Activated naive CD4-positive, alpha-beta T cell (primary cell): ENCODE results near the gene ATRIP.
"Not testable (repeated sequence)": the region's sequence is repeated elsewhere in the genome, so short reads cannot be mapped to it uniquely, and the experiment has no call there.

ENCODE experiments used
- DNase-seq, 4 experiments: peaks; one replicate each; lab custom pipeline; 2025; lab: John Stamatoyannopoulos, UW

ATRIP gene

DNA sequence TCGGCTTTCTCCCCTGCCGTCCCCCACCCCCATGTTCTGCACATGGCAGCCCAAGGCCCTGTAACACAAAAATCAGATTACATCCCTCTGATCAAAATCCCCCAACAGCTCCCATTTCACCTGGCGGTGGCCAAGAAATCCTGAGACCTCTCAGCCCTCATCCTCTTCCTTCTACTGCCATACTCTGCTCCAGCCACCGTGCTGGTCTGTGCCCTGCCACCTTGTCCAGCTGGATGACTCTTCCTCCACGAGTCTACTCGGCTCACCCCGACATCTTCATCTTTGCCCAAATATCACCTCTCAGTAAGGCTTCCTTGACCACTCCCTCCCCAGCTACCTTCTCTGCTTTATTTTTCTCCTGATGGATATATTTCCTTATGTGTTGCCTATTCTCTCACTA, 9.7 kb upstream of the ATRIP start:
- no peak for DNase-seq

DNA sequence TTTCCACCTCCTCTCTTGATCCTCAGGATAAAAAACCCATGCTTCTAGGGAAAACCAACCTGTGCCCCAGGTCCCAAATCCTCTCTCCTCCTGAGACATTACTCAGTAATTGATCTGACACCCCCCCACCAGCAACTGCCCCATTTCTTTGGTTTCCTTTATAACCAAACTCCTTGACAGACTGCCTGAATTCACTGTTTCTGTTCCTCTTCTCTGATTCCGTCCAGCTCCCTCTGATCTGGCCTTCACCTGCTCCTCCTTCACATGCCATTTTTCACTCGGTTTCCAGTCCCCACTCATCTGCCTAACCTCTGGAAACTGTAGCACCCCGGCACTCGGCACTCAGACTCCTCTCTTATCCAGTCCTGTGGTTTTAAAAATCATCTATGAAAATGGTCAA, 8.7 kb upstream of the ATRIP start:
- no peak for DNase-seq

DNA sequence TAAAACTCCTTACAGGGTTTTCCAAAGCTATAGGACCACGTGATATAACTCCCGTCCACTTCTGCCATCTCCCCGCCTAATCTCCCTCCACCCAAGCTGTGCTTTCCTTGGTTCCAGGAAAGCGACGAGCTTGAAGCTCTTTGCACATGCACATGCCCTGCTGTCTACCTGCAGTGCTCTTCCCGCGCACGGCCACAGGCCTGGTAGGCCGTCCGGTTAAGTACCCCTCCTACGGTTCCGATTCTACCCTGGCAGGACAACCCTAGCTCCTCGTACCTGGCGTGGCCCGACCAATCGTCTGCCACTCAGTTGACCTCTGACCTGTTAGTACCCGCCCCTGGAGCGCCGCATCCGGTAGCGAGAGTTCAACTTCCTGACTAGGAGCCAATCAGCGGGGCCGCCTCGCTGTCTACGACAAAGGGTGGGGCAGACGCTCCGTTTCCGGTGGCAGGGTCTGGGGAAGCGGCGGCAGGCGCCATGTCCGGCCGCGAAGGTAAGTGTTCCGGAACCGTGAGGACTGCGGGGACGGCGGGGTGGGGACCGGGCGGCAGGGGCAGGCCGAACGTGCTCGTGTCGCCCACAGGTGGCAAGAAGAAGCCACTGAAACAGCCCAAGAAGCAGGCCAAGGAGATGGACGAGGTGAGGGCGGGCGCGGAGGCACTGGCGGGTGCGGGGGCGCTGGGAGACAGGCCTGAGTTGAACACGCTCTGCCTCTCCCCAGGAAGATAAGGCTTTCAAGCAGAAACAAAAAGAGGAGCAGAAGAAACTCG, 6.5 kb upstream of the ATRIP start, which contains the start of the genes CCDC51 and TMA7:
Gene CCDC51 (minus strand): TSS at position 300 of the 770 bp plus-strand sequence. CDS start 4,991 bp downstream, outside the sequence.
Gene TMA7 (plus strand): TSS at position 438 of the 770 bp plus-strand sequence. CDS start 40 bp downstream, at position 478.
- peak; percentile 93 to 97 (median 94) for DNase-seq

DNA sequence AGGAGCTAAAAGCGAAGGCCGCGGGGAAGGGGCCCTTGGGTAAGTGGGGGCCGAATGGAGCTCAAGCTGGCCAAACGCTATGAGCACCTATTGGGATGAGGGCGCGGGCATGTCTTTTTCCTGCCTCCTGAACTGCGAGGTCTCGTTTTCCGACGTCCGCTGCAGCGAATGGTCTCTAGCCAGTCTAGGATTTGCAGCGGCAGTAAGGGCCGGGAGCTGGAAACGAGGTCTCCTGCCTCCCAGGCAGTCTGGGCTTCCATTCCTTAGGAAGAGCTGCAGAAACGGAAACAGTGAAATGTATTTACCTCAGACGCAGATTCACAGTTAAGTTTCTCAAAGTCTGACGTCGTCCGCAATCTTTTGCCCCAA, 6.0 kb upstream of the ATRIP start:
- no peak for DNase-seq

DNA sequence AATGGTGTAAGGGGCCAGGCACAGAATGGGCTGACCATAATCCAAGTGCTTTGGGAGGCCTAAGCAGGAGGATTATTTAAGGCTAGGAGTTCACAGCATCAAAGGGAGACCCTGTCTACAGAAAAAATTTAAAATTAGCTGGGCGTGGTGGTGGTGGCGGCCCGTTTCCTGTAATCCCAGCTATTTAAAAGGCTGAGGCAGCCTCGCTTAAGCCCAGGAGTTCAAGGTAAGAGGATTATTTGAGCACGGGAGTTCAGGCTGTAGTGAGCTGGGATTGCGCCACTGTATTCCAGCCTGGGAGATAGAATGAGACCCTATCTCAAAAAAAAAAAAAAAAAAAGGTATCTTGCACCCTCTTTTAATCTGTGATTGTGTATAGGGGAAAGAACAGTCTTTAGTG, 4.6 kb upstream of the ATRIP start:
- DNase-seq: no peak

DNA sequence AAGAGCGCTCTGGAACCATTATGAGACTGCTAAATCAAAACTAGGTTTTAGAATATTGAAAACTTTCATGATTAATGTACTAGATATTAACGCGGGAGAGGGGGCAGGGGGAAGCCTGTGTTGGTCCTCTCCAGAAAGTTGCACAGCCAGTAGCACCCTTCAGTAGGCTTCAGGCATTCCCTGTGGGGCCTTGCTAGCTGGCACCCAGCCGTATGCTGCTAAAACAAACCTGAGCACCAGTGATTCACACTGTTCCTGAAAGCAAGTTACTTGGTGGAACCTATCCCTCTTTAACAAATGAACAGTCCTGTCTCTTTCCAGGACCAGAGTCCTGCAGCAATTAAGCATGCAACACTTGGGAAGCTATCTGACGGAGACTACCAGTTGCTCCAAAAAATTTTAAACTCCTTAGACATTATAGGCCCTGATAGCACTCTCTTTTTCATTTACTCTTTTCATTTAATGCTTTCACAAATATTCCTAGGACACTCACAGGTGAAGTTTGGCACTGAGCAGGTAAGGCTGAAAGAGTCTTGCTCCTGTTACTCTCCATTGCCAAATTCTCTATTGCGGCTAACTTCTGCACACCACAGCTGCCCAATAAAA, 1.2 kb upstream of the ATRIP start:
- no peak for DNase-seq

DNA sequence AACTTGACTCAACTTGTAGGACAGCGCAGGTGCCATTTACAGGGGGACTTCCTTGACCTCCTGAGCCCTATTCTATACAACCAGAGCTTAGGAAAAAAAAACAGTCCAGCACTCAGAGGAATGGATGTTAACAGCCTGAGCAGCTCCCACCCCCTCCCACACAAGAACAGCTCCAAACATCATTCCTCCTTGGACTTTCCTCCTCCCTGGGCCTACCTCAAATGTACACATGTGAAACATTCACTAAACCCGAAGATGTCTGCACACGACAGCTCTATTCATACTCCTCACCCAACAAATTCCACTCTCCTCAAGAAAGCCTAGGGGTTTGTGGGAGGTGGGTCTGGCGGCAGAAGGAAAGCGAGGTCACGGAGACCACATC, 503 bp upstream of the ATRIP start:
- DNase-seq: no peak

DNA sequence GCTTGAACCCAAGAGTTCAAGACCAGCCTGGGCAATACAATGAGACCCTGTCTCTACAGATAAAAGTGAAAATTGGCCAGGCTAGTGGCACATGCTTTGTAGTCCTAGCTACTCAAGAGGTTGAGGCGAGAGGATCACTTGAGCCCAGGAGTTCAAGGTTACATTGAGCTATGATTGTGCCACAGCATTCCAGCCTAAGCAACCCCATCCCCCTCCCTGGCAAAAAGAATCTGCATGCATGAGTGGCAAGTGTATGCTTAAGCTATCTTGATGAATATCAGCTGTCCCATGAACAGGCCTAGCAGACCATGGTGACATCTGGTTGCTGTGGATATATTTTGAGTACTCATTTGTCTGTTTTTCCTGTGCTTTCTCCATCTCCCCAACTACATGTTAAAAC, 4.7 kb downstream of the ATRIP start:
- DNase-seq: no peak

DNA sequence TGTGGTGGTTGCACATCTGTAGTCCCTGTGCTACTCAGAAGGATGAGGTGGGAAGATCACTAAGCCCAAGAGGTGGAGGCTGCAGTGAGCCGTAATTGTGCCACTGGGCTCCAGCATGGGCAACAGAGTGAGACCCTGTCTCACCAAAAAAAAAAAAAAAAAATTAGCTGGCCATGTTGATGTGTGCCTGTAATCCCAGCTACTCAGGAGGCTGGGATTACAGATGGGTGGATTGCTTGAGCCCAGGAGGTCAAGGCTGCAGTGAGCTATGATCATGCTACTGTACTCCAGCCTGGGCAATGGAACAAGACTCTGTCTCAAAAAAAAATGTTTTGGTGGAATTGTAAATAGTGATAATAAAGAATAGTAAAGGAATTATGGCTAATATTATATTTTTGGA, 9.9 kb downstream of the ATRIP start:
- no peak for DNase-seq

DNA sequence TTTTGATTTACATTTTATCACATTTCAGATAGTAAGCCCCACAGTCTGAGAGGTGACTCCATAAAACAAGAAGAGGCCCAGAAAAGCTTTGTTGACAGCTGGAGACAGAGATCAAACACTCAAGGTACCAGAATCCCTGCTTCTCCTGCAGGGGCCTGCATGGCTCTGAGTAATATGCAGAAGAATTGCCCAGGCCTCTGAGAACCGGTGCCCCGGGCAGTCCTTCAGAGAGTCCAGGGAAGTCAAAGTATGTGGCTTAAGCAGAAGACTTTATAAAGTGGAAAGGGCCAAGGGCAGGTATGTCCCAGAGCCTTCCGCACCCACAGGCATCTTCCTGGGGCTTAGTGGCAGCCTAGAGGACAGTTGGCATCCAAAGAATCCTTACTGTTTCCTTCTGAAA, 12.8 kb downstream of the ATRIP start:
- DNase-seq: no peak

DNA sequence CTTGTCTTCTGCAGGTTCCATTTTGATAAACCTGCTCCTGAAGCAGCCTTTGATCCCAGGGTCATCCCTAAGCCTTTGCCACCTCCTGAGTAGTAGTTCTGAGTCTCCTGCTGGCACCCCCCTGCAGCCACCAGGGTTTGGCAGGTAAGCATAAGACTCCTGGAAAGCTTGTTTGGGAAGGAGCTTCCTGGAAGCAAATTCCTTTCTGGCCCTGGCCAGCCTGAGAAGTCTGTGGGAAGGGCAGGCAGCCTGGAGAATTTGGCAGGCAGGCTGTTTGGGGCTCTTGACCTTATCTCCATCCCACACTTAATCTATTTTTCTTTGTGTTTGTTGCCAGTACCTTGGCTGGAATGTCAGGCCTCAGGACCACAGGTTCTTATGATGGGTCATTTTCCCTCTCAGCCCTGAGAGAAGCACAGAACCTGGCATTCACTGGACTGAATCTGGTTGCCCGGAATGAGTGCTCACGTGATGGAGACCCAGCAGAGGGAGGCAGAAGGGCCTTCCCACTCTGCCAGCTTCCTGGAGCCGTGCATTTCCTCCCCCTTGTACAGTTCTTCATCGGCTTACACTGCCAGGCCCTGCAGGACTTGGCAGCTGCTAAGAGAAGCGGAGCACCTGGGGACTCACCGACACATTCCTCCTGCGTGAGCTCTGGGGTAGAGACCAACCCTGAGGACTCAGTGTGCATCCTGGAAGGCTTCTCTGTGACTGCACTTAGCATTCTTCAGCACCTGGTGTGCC, 13.4 kb downstream of the ATRIP start:
- DNase-seq: no peak

DNA sequence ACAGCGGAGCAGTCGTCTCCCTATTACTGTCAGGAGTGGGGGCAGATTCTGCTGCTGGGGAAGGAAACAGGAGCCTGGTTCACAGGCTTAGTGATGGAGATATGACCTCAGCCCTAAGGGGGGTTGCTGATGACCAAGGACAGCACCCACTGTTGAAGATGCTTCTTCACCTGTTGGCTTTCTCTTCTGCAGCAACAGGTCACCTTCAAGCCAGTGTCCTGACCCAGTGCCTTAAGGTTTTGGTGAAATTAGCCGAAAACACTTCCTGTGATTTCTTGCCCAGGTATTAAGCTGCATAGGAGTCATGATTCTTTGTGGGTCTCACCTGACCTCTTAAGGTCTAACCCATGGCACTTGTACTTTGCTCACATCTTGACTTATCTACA, 14.0 kb downstream of the ATRIP start:
- no peak for DNase-seq

DNA sequence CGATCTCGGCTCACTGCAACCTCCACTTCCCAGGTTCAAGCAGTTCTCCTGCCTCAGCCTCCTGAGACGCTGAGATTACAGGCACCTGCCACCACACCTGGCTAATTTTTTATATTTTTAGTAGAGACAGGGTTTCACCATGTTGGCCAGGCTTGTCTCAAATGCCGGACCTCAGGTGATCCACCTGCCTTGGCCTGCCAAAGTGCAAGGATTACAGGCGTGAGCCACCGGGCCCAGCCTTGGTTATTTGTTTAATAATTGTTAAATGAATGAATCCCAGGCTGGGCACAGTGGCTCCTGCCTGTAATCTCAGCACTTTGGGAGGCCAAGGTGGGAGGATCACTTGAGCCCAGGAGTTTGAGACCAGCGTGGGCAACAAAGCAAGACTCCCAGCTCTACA, 15.2 kb downstream of the ATRIP start:
- DNase-seq: not testable (repeated sequence)

DNA sequence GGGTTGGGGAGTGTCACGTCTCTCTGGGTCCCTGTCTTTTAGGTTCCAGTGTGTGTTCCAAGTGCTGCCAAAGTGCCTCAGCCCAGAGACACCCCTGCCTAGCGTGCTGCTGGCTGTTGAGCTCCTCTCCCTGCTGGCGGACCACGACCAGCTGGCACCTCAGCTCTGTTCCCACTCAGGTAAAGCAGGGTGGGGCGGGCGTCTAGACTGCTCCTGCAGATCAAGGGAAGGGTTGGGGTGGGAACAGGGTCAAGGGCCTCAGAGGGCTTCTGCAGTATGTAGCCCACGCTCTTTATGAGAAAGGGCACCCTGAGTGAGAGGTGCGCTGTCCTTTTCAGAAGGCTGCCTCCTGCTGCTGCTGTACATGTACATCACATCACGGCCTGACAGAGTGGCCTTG, 17.2 kb downstream of the ATRIP start:
- DNase-seq: no peak

DNA sequence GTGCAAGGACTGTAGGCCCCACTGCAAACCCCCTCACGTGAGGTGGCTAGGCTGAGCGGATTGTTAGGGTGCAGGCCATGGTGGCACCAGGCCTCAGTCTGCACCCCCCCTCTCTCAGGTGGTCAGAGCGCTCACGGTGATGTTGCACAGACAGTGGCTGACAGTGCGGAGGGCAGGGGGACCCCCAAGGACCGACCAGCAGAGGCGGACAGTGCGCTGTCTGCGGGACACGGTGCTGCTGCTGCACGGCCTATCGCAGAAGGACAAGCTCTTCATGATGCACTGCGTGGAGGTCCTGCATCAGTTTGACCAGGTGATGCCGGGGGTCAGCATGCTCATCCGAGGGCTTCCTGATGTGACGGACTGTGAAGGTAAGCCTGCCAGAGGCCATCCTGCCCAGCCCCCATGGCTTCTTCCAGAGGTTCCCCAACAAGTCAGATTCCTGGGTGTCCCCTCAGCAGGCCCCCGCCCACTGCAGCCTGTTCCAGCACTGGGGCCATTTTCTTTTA, 18.2 kb downstream of the ATRIP start:
- no peak for DNase-seq

DNA sequence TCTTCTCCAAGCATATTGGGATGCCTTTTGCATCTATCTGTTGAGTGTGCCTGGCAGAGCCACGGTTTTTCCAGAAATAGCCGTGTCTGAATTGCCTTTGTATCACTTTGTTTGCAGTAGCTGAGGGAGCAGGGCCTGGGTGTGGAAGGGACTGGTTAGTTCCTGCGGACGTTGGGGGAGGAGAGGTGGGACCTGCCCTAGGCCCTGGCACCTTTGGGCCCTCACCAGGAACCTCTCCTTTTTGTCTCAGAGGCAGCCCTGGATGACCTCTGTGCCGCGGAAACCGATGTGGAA, 18.6 kb downstream of the ATRIP start:
- no peak for DNase-seq

DNA sequence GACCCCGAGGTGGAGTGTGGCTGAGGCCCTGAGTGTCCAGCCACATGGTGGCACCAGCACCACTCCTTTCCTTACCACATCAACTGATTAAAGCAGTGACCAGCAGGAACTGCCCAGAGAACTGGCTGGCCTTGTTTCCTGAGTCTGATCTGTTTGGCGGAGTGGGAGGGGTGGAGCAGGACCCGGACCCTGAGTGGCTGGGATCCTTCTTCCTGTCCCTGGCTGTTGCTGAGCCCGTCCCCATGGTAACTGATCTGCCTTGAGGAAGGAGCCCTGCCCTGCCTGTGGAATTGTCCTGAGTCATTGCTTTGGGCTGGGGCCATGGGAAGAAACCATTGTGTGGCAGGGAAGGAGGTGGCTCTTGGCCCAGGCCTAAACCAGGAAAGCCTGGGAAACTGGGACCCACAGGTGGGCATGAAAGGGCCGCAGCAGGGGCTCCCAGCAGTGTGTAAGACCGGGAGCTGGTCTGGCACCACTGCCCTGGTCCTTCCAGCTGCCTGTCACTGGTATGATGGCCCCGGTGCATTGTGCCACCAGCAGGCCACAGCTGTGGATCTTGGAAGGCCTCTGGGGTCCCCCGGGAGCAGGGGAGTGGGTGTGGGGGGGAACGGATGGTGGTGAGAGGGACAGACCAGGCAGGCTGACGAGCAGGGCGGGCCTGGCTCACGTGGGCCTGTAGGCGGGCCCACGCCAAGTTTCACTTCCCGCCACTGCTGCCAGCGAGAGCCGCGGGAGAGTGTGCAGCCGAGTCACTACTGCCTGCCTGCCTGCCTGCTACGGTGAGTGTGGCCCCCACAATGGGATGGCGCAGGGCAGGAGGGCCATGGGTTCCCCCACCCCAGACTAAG, 19.2 kb downstream of the ATRIP start:
- peak in 3 of 4 experiments; percentile 36 to 76 (median 62) for DNase-seq

DNA sequence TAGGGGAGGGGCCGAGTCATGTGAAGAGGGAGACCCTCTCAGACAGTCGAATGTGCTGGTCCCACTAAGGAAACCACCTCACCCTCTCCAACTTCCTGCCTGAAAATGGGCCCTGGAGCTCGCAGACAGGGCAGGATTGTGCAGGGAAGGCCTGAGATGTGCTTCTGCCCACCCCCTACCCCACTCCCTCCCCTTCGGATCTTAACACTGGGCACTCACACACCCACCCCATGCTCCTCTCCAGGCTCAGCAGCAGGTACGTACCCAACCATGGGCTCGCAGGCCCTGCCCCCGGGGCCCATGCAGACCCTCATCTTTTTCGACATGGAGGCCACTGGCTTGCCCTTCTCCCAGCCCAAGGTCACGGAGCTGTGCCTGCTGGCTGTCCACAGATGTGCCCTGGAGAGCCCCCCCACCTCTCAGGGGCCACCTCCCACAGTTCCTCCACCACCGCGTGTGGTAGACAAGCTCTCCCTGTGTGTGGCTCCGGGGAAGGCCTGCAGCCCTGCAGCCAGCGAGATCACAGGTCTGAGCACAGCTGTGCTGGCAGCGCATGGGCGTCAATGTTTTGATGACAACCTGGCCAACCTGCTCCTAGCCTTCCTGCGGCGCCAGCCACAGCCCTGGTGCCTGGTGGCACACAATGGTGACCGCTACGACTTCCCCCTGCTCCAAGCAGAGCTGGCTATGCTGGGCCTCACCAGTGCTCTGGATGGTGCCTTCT, 20.0 kb downstream of the ATRIP start:
- no peak for DNase-seq

DNA sequence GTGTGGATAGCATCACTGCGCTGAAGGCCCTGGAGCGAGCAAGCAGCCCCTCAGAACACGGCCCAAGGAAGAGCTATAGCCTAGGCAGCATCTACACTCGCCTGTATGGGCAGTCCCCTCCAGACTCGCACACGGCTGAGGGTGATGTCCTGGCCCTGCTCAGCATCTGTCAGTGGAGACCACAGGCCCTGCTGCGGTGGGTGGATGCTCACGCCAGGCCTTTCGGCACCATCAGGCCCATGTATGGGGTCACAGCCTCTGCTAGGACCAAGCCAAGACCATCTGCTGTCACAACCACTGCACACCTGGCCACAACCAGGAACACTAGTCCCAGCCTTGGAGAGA, 20.5 kb downstream of the ATRIP start:
- DNase-seq: no peak

DNA sequence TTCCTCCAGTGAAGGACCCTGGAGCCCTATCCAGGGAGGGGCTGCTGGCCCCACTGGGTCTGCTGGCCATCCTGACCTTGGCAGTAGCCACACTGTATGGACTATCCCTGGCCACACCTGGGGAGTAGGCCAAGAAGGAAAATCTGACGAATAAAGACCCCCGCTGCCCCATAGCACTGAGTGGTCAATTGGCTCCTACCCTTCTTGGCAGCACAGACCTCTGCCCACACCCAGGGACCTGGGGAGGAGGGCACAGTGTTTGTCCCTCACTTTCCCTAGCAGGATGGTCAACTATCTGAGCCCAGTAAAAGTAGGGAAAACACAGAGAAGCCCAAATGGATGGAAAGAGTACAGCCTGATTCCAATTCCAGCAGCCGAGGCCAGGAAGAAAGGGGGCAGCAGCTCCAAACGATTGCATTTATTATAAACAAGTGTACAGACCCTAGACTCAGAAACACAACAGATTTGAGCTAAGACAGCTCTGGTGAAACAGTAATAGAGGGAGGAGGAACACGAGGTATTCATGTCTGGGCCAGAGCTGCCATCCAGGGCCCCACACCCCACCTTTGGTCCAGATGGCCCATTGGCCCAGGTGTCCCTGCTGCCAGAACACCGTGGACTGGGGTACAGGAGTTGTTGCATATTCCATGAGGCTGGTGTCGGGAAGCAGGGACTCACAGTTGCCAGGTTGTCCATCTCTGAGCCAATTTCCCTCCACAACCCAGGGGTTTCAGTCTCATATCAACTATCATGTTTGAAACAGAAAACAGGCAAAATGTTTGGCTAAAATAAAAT, 21.1 kb downstream of the ATRIP start:
- no peak for DNase-seq

DNA sequence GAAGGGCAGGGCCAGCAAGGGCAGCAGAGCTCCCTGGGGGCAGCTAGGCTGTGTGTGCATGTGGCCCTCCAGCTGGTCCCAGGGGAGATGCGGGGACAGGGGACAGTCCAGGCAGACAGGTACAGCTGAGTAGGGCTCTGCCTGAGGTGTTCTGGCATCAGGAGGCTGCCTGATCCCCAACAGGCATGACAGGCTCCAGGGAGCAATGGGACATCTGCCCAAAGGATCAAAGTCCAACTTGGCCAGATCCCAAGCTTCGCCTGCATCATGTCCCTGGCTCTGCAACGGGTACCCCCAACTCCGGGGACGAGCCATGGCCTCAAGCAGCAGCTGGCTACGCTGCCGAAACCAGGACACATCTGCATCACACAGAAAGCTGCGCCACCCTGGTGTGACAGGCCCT, 21.8 kb downstream of the ATRIP start:
- DNase-seq: no peak
